CD4-positive, CD25-positive, alpha-beta regulatory T cell (primary cell): ENCODE results near the gene TRIOBP. TPM values are rescaled to one million over a fixed set of nuclear protein-coding genes. Genes with fewer than 3 reads are reported as not detected.

Experiments
- ATAC-seq, 2 donors: fragments of 150-1000 bp; cut with Tn5 transposase; one replicate each; pipeline ENCODE4 v1.10.0; 2021; ENCODE audit warnings: low read depth in 2 of 2, moderate number of reproducible peaks in 2 of 2, moderate library complexity in 1 of 2
- DNase-seq, 3 donors: peaks; one replicate each; pipeline versions ENCODE4 v3.0.0 to v3.0.0-alpha.2; 2012 to 2022; ENCODE audit warnings: mixed read lengths in 1 of 3
- H3K27ac ChIP-seq: one replicate; pipeline ENCODE4 v1.7.0; 2013; ENCODE audit warnings: mild to moderate bottlenecking, low read length; ENCODE audit not compliant: insufficient read depth, poor library complexity, severe bottlenecking
- H3K27me3 ChIP-seq: one replicate; pipeline ENCODE4 v1.7.0; 2013; ENCODE audit warnings: low read length; ENCODE audit not compliant: control insufficient read depth, insufficient read depth
- H3K36me3 ChIP-seq: one replicate; pipeline ENCODE4 v1.7.0; 2013; ENCODE audit warnings: mild to moderate bottlenecking, low read length, moderate library complexity; ENCODE audit not compliant: control insufficient read depth, insufficient read depth
- H3K4me1 ChIP-seq: 2 replicates; pipeline ENCODE4 v1.7.0; 2013; ENCODE audit warnings: mild to moderate bottlenecking, low read length; ENCODE audit not compliant: insufficient read depth, control insufficient read depth, poor library complexity, severe bottlenecking
- H3K4me3 ChIP-seq: one replicate; pipeline ENCODE4 v1.7.0; 2013; ENCODE audit warnings: low read depth, mild to moderate bottlenecking, low read length, moderate library complexity
- H3K9me3 ChIP-seq, 2 experiments: 1 replicate in 1 of 2; 2 replicates in 1 of 2; pipeline ENCODE4 v1.7.0; 2013; ENCODE audit warnings: low read length in 2 of 2, mild to moderate bottlenecking in 1 of 2, moderate library complexity in 1 of 2; ENCODE audit not compliant: control insufficient read depth in 2 of 2
- H3K27ac Mint-ChIP-seq, 3 donors: one replicate each; pipeline ENCODE4 v1.8.0; 2020 to 2022; ENCODE audit warnings: mild to moderate bottlenecking in 3 of 3, mixed read lengths in 3 of 3, moderate library complexity in 2 of 3
- H3K27me3 Mint-ChIP-seq: one replicate; pipeline ENCODE4 v1.8.0; 2022; ENCODE audit warnings: mild to moderate bottlenecking, mixed read lengths
- H3K36me3 Mint-ChIP-seq: one replicate; pipeline ENCODE4 v1.8.0; 2020; ENCODE audit warnings: mixed read lengths
- H3K4me1 Mint-ChIP-seq, 4 donors: one replicate each; pipeline ENCODE4 v1.8.0; 2020 to 2022; ENCODE audit warnings: mixed read lengths in 4 of 4, mild to moderate bottlenecking in 1 of 4
- H3K4me3 Mint-ChIP-seq, 4 donors: one replicate each; pipeline ENCODE4 v1.8.0; 2020 to 2022; ENCODE audit warnings: mild to moderate bottlenecking in 4 of 4, mixed read lengths in 4 of 4, moderate library complexity in 3 of 4
- H3K9me3 Mint-ChIP-seq, 7 donors: one replicate each; pipeline ENCODE4 v1.8.0; 2020 to 2022; ENCODE audit warnings: mixed read lengths in 7 of 7, mild to moderate bottlenecking in 3 of 7, moderate library complexity in 2 of 7
- polyA plus RNA-seq, 4 donors: library from polyadenylated mRNA; unstranded; fragments of 300-500 nt; fragmentation: Illumina TruSeq; gene quantifications; one replicate each; pipeline ENCODE4 v1.2.3, GENCODE V29; 2021
- total RNA-seq: library from RNA; stranded (reverse); gene quantifications from one replicate; pipeline ENCODE4 v1.2.3, GENCODE V29; 2022

TRIOBP gene
- total and polyA plus RNA-seq, 5 donors from 2014 or later = 10.9 to 24.8 (median 14.0) TPM

DNA sequence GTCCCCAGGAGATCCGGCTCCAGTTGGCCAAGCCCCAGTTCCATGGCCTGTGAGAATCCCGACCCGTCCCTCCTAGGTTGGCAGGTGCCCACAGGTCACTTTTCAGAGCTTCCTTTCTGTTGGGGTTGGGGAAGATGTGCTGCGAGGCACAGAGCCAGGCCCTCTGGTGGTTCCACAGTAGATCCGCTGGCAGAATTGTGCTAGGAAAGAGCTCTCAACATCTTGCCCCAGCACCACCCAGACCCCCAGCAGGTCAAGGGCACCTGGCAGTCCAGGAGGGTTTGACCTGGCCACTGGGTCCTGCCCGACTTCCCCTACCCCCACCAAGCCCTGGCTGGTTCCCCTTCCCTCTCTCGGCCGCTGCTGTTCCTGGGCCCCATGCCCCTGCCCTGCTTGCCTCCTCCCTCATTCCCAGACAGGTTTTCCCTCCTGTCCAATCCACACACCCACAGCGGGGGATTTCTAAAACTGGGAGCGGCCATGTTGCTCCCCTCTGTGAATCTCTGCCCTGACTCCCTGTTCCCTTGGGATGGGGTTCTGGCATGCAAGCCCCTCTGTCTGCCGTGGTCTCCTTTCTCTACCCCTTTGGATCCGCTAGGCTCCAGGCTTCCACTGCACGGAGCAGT is 84.7 kb downstream of the TRIOBP start:
- Histone ChIP-seq H3K4me1 (no peaks in the 10 kb centered on the region), H3K27ac (no peak overlapping the region), H3K4me3 (no peak overlapping the region), H3K27me3 (no peaks in the 10 kb centered on the region), H3K9me3 (no peaks in the 10 kb centered on the region), H3K36me3 (no peaks in the 10 kb centered on the region)
- no peaks in the 10 kb centered on the region for H3K36me3 Mint-ChIP-seq
- no peaks in the 10 kb centered on the region for H3K27me3 Mint-ChIP-seq
- ATAC-seq = no peak
- no peak overlapping the region for H3K4me3 Mint-ChIP-seq
- no peaks in the 10 kb centered on the region for H3K9me3 Mint-ChIP-seq
- no peak overlapping the region for H3K27ac Mint-ChIP-seq
- DNase-seq = no peak
- H3K4me1 Mint-ChIP-seq = peaks cover 0 to 1% (median 0%) of the 10 kb centered on the region in 4 donors

- Histone ChIP-seq H3K4me1 (no peaks in the 10 kb centered on the region), H3K27me3 (no peaks in the 10 kb centered on the region), H3K4me3 (no peak overlapping the region), H3K9me3 (no peaks in the 10 kb centered on the region), H3K36me3 (no peaks in the 10 kb centered on the region), H3K27ac (no peak overlapping the region)
- Mint-ChIP-seq H3K9me3 (no peaks in the 10 kb centered on the region), H3K27me3 (no peaks in the 10 kb centered on the region), H3K4me1 (no peaks in the 10 kb centered on the region), H3K36me3 (no peaks in the 10 kb centered on the region), H3K4me3 (no peak overlapping the region), H3K27ac (no peak overlapping the region)
- ATAC-seq = no peak
- DNase-seq = no peak
These were observed 85.7 kb downstream of the TRIOBP start for GRCh38 chr22:37782340-37783168.

DNA sequence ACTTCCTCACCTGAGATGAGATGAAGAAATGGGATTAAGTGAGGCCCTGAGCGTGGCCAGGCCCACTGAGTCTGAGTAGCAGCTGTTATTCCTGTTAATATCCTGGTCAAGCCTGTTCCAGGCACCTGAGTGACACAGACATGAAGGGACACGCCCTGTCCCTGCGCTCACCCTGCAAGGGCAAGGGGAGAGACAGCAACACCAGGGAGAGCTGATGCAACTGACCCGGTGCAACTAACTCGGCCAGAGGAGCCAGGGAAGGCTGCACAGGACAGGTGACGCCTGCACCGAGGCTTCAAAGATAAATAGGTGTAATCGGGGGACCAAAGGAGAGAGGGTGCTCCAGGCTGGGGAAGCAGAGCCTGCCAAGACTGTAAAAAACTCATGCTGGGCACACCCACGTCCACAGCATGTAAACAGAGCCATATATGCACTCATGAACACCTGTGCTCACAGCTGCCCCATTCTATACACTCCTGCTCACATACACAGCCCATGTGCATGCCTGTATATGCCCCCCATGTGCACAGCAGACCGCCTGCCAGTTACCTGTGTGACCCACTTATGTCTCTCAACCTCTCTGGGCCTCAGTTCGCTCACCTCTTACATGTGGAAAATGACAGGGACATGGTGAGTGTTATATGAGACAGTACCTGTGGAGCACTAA is 88.1 kb downstream of the TRIOBP start:
- Mint-ChIP-seq H3K27ac (no peak overlapping the region), H3K36me3 (no peaks in the 10 kb centered on the region), H3K9me3 (no peaks in the 10 kb centered on the region), H3K4me3 (no peak overlapping the region), H3K4me1 (no peaks in the 10 kb centered on the region), H3K27me3 (no peaks in the 10 kb centered on the region)
- Histone ChIP-seq H3K4me3 (no peak overlapping the region), H3K27ac (no peak overlapping the region), H3K36me3 (no peaks in the 10 kb centered on the region), H3K4me1 (no peaks in the 10 kb centered on the region), H3K9me3 (no peaks in the 10 kb centered on the region), H3K27me3 (no peaks in the 10 kb centered on the region)
- DNase-seq (no peak), ATAC-seq (no peak)

DNA sequence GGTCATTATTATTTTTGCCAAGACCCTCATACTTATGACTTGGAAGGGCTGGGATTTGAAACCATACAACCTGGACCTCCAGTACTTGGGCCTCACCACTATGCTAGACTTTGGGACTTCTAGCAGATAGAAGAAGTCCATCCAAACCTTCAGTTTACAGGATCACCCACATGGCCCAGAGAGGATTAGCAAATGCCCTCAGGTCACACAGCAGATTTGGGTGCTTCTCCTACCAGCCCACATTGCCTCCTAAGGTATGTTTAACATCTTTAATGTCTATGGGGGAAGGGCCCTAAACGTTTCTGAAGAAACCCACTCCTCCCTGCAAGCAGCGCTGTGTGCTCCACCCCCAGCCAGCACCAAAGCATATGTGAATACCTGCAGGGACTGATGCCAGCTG is 93.4 kb downstream of the TRIOBP start:
- H3K4me1 Mint-ChIP-seq = no peaks in the 10 kb centered on the region
- H3K36me3 Mint-ChIP-seq = no peaks in the 10 kb centered on the region
- no peak for DNase-seq
- ATAC-seq = no peak
- Histone ChIP-seq H3K27ac (no peak overlapping the region), H3K4me3 (no peak overlapping the region), H3K36me3 (no peaks in the 10 kb centered on the region), H3K27me3 (no peaks in the 10 kb centered on the region), H3K9me3 (no peaks in the 10 kb centered on the region), H3K4me1 (no peaks in the 10 kb centered on the region)
- no peaks in the 10 kb centered on the region for H3K9me3 Mint-ChIP-seq
- H3K27me3 Mint-ChIP-seq = no peaks in the 10 kb centered on the region
- no peak overlapping the region for H3K27ac Mint-ChIP-seq
- no peak overlapping the region for H3K4me3 Mint-ChIP-seq

GRCh38 chr22:37792494-37792893 is 95.6 kb downstream of the TRIOBP start:
- Histone ChIP-seq H3K27ac (no peak overlapping the region), H3K4me1 (no peaks in the 10 kb centered on the region), H3K9me3 (no peaks in the 10 kb centered on the region), H3K27me3 (no peaks in the 10 kb centered on the region), H3K4me3 (no peak overlapping the region), H3K36me3 (no peaks in the 10 kb centered on the region)
- DNase-seq (no peak), ATAC-seq (no peak)
- H3K27me3 Mint-ChIP-seq = no peaks in the 10 kb centered on the region
- H3K36me3 Mint-ChIP-seq = no peaks in the 10 kb centered on the region
- no peak overlapping the region for H3K27ac Mint-ChIP-seq
- no peak overlapping the region for H3K4me3 Mint-ChIP-seq
- H3K4me1 Mint-ChIP-seq = no peaks in the 10 kb centered on the region
- no peaks in the 10 kb centered on the region for H3K9me3 Mint-ChIP-seq

GRCh38 chr22:37794376-37794775 is 97.5 kb downstream of the TRIOBP start:
- H3K9me3 ChIP-seq = no peaks in the 10 kb centered on the region
- H3K27me3 Mint-ChIP-seq = peaks cover 5% of the 10 kb centered on the region
- no peak overlapping the region for H3K27ac ChIP-seq
- DNase-seq = no peak
- H3K36me3 Mint-ChIP-seq = no peaks in the 10 kb centered on the region
- H3K27me3 ChIP-seq = no peaks in the 10 kb centered on the region
- peaks cover 0 to 2% (median 0%) of the 10 kb centered on the region in 4 donors for H3K4me1 Mint-ChIP-seq
- H3K4me1 ChIP-seq = no peaks in the 10 kb centered on the region
- H3K4me3 ChIP-seq = no peak overlapping the region
- no peaks in the 10 kb centered on the region for H3K9me3 Mint-ChIP-seq
- H3K36me3 ChIP-seq = no peaks in the 10 kb centered on the region
- no peak overlapping the region for H3K27ac Mint-ChIP-seq
- no peak overlapping the region for H3K4me3 Mint-ChIP-seq
- ATAC-seq = no peak

DNA sequence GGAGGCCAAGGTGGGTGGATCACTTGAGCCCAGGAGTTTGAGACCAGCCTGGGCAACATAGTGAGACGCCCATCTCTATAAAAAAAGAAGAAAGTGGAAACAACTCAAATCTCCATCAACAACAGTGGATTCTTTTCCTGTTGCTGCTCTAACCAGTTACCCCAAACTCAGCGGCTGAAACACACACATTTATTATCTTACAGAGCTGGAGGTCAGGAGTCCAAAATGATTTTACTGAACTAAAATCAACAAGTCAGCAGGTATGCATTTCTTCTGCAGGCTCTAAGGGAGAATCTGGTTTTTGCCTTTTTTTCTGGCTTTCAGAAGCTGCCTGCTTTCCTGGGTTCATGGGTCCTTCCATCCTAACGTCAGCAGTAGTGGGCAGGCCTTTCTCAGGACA is 99.2 kb downstream of the TRIOBP start:
- H3K36me3 Mint-ChIP-seq = no peaks in the 10 kb centered on the region

More for the DNA sequence above, 99.2 kb downstream of the TRIOBP start:
- no peak for ATAC-seq
- no peak overlapping the region for H3K4me3 Mint-ChIP-seq
- Histone ChIP-seq H3K27me3 (no peaks in the 10 kb centered on the region), H3K4me1 (no peaks in the 10 kb centered on the region), H3K36me3 (no peaks in the 10 kb centered on the region), H3K9me3 (no peaks in the 10 kb centered on the region), H3K4me3 (no peak overlapping the region), H3K27ac (no peak overlapping the region)
- H3K27ac Mint-ChIP-seq = no peak overlapping the region
- peaks cover 0 to 2% (median 0%) of the 10 kb centered on the region in 4 donors for H3K4me1 Mint-ChIP-seq
- no peak for DNase-seq
- peaks cover 15% of the 10 kb centered on the region for H3K27me3 Mint-ChIP-seq
- H3K9me3 Mint-ChIP-seq = peaks cover 0 to 2% (median 0%) of the 10 kb centered on the region in 7 donors
